Measurements from ENCODE around the gene DERL2.
A peak's percentile ranks its signal among the peaks of the same experiment; 100 is the strongest.

Gene DERL2

DNA sequence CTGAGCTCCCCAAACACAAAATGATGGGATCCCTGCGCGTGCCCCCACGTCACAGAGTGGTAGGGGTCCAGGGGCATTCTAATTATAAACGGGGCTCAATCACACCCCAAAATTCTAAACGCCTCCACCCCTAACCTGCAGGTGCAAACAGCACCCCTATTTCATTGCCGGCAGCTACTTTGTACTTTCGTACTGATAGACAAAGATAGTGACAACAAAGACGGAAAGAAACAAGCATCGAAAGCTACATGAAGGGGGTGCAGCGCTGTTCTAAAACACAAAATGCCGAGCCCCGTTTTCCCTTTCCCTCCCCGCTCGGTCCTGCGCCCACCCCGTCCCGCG, 14.2 kb upstream of the DERL2 start:
- no peaks in the 10 kb centered on the region for H3K9me3 ChIP-seq (ENCODE audit: control insufficient read depth, low read depth, low read length)
- H3K4me1 ChIP-seq (ENCODE audit: control insufficient read depth, low read depth, low read length), result peaks cover 11% of the 10 kb centered on the region
- peak overlapping the region; percentile 79 for H3K4me3 ChIP-seq (ENCODE audit: low read length)
- no peak overlapping the region for H3K27ac ChIP-seq (ENCODE audit: low read length)
- no peaks in the 10 kb centered on the region for H3K36me3 ChIP-seq (ENCODE audit: control insufficient read depth, low read depth, low read length)
- peak overlapping the region; percentile 36 for H3K9ac ChIP-seq (ENCODE audit: low read length)
- peaks cover 32% of the 10 kb centered on the region for H3K27me3 ChIP-seq (ENCODE audit: control insufficient read depth, insufficient read depth, low read length)

DNA sequence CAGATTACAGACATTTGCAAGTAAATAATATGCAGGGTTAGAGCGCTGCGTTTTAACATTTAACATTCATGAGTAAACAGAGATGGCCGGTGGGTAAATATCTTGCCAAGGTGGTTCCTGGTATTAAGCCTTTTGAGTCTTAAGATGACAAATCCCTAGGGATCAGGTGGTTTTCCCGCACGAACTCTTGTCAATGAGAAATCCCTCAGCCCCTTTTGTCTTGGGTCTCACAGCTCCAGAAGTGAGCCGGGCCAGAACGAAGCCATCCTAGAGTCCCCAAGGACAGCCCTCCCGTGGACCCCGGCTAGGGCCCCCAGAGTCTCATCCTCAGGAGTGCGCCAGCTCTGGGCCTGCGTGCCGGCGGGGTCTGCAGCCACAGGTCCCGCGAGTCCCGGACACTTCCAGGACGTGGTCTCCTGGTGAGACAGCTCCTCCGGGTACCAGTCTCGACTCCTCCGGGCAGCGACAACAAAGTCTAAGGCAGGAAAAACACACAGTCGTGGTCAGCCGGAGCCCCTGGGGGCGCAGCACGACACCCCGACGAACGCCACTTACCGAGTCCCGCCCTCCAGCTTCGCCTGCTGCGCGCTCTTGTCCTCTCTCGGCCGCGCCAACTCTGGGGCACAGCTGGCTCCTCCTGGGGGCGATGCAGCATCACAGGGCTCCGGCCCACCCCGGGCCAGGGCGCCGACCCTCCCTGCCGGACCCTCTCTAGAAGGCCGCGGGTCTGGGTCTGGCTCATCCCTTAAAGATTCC, 13.7 kb upstream of the DERL2 start:
- Histone ChIP-seq H3K36me3 (ENCODE audit: control insufficient read depth, low read depth, low read length) (no peaks in the 10 kb centered on the region), H3K27ac (ENCODE audit: low read length) (no peak overlapping the region), H3K4me3 (ENCODE audit: low read length) (peak overlapping the region; percentile 79), H3K9ac (ENCODE audit: low read length) (peak overlapping the region; percentile 36), H3K4me1 (ENCODE audit: control insufficient read depth, low read depth, low read length) (peaks cover 11% of the 10 kb centered on the region), H3K9me3 (ENCODE audit: control insufficient read depth, low read depth, low read length) (no peaks in the 10 kb centered on the region), H3K27me3 (ENCODE audit: control insufficient read depth, insufficient read depth, low read length) (peaks cover 32% of the 10 kb centered on the region)

DNA sequence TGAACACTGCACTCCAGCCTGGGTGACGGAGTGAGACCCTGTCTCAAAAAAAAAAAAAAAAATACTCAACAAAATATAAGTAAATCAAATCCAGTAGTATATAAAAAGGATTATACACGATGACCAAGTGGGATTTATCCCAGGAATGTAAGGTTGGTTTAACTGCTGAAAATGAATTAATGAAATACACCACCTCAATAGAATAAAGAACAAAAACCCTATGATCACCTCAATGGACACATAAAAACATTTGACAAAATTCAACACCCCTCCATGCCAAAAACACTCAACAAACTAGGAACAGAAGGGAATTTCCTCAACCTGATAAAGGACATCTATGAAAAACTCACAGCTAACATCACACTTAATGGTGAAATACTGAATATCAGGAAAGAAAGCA, 7.0 kb upstream of the DERL2 start:
- Histone ChIP-seq H3K27ac (ENCODE audit: low read length) (no peak overlapping the region), H3K4me3 (ENCODE audit: low read length) (no peak overlapping the region), H3K4me1 (ENCODE audit: control insufficient read depth, low read depth, low read length) (no peaks in the 10 kb centered on the region), H3K27me3 (ENCODE audit: control insufficient read depth, insufficient read depth, low read length) (peaks cover 5% of the 10 kb centered on the region), H3K9ac (ENCODE audit: low read length) (no peak overlapping the region), H3K36me3 (ENCODE audit: control insufficient read depth, low read depth, low read length) (peaks cover 29% of the 10 kb centered on the region), H3K9me3 (ENCODE audit: control insufficient read depth, low read depth, low read length) (no peaks in the 10 kb centered on the region)

DNA sequence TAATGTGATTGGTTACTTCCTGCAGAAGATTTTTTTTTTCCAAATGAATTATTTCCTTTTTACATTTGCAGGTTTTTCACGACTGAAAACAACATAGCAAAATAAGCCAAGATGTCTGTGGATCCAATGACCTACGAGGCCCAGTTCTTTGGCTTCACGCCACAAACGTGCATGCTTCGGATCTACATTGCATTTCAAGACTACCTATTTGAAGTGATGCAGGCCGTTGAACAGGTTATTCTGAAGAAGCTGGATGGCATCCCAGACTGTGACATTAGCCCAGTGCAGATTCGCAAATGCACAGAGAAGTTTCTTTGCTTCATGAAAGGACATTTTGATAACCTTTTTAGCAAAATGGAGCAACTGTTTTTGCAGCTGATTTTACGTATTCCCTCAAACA, 2.8 kb upstream of the DERL2 start:
- Histone ChIP-seq H3K4me3 (ENCODE audit: low read length) (no peak overlapping the region), H3K27me3 (ENCODE audit: control insufficient read depth, insufficient read depth, low read length) (no peaks in the 10 kb centered on the region), H3K9me3 (ENCODE audit: control insufficient read depth, low read depth, low read length) (no peaks in the 10 kb centered on the region), H3K9ac (ENCODE audit: low read length) (no peak overlapping the region), H3K27ac (ENCODE audit: low read length) (no peak overlapping the region), H3K4me1 (ENCODE audit: control insufficient read depth, low read depth, low read length) (peaks cover 5% of the 10 kb centered on the region), H3K36me3 (ENCODE audit: control insufficient read depth, low read depth, low read length) (peaks cover 40% of the 10 kb centered on the region)

DNA sequence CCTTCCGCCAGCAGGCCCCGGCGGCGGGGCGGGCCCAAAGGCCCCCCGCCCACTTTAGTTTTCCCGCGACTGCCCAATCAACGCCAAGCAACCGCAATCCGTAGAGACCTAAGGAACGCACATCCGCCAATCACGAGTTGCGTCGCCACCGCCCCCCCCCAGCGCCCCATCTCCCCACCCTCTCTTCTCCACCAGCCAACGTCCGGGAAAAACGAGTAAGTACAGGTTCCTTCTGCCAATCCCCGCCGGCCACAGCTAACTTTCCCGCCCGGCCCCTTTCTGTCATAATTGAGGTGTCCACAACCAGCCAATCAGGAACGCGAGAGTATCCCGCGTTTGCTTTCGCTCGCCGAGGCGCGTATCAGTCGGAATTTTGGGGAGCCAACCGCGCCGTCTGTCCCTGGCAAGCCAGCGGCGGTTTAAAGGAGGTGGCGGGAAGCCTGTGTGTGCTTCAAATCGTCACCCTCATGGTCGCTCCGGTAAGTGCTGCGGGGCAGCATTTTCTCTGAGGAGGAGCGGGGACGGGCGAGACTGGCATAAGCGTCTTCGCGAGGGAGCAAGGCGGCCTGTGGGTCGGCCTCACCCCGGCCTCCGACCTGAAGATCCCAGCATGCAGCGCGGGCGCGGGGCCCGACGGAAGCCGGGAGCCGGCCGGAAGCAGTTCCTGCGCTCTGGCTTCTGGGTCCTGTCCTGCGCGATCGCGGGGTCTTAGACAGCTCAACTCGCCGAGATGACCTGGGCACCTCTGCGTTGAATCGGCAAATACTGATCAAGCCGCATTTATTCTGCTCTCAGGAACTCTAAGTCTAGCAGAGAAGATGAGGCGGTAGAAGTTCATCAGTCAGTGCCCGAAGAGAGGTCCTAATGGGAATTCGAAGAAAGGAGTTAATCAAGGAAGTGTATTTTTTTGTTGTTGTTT, 487 bp upstream of the DERL2 start, which contains the start of gene MIS12:
Gene MIS12 (plus strand): TSS at position 361 of the 919 bp plus-strand sequence. CDS start 2,297 bp downstream, outside the sequence.
- Histone ChIP-seq H3K36me3 (ENCODE audit: control insufficient read depth, low read depth, low read length) (peaks cover 61% of the 10 kb centered on the region), H3K4me3 (ENCODE audit: low read length) (peak within 1 kb of the TSS; percentile 97)

GRCh38 chr17:5481451-5481850, 4.5 kb downstream of the DERL2 start:
- peaks cover 79% of the 10 kb centered on the region for H3K36me3 ChIP-seq (ENCODE audit: control insufficient read depth, low read depth, low read length)
- H3K9me3 ChIP-seq (ENCODE audit: control insufficient read depth, low read depth, low read length), result no peaks in the 10 kb centered on the region
- no peak overlapping the region for H3K27ac ChIP-seq (ENCODE audit: low read length)
- H3K4me1 ChIP-seq (ENCODE audit: control insufficient read depth, low read depth, low read length), result peaks cover 5% of the 10 kb centered on the region
- H3K4me3 ChIP-seq (ENCODE audit: low read length), result no peak overlapping the region
- H3K9ac ChIP-seq (ENCODE audit: low read length), result no peak overlapping the region
- H3K27me3 ChIP-seq (ENCODE audit: control insufficient read depth, insufficient read depth, low read length), result no peaks in the 10 kb centered on the region

More for the DNA sequence above, 487 bp upstream of the DERL2 start, which contains the start of gene MIS12:
- H3K9me3 ChIP-seq (ENCODE audit: control insufficient read depth, low read depth, low read length), result no peaks in the 10 kb centered on the region
- peak within 1 kb of the TSS; percentile 99 for H3K9ac ChIP-seq (ENCODE audit: low read length)
- H3K4me1 ChIP-seq (ENCODE audit: control insufficient read depth, low read depth, low read length), result peaks cover 5% of the 10 kb centered on the region
- H3K27ac ChIP-seq (ENCODE audit: low read length), result peak within 1 kb of the TSS; percentile 95
- no peaks in the 10 kb centered on the region for H3K27me3 ChIP-seq (ENCODE audit: control insufficient read depth, insufficient read depth, low read length)

DNA sequence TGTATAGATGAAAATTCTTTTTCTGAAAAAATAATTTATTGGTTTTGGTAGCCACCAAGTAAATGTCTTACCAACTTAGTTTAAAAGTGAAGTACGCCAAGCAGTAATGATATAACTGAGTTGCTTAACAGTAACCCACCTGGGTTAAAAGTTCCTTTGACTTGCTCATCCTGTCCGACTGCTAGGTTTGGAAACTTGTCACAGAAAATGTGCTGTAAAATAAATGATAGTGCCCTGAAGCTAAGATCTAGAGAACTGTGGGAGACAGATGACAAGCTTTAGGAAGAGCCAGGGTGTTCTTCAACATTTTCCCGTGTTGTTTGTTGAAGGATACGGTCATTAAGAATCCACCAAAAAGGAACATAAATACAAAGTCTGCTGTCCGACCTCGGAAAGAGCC, 5.0 kb downstream of the DERL2 start:
- peaks cover 81% of the 10 kb centered on the region for H3K36me3 ChIP-seq (ENCODE audit: control insufficient read depth, low read depth, low read length)
- H3K4me3 ChIP-seq (ENCODE audit: low read length), result no peak overlapping the region
- H3K27ac ChIP-seq (ENCODE audit: low read length), result no peak overlapping the region
- H3K4me1 ChIP-seq (ENCODE audit: control insufficient read depth, low read depth, low read length), result peaks cover 5% of the 10 kb centered on the region
- H3K9me3 ChIP-seq (ENCODE audit: control insufficient read depth, low read depth, low read length), result no peaks in the 10 kb centered on the region
- H3K9ac ChIP-seq (ENCODE audit: low read length), result no peak overlapping the region
- H3K27me3 ChIP-seq (ENCODE audit: control insufficient read depth, insufficient read depth, low read length), result no peaks in the 10 kb centered on the region

DNA sequence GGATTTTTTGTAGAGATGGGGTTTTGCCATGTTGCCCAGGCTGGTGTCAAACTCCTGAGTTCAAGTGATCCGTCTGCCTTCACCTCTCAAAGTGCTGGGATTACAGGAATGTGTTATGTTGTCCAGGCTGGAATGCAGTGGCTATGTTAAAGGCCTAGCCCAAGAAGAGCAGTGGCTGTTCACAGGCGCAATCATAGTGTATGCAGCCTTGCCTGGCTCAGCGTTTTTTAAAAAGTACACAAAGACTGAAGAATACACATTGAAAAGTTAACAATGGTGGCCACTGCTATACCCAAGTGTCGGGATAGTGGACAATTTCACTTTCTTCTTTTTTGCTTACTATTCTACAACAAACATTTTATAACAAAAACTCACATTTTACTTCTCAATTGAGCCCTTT, 7.0 kb downstream of the DERL2 start:
- Histone ChIP-seq H3K27me3 (ENCODE audit: control insufficient read depth, insufficient read depth, low read length) (no peaks in the 10 kb centered on the region), H3K9ac (ENCODE audit: low read length) (no peak overlapping the region), H3K9me3 (ENCODE audit: control insufficient read depth, low read depth, low read length) (no peaks in the 10 kb centered on the region), H3K4me3 (ENCODE audit: low read length) (no peak overlapping the region), H3K4me1 (ENCODE audit: control insufficient read depth, low read depth, low read length) (no peaks in the 10 kb centered on the region), H3K36me3 (ENCODE audit: control insufficient read depth, low read depth, low read length) (peaks cover 87% of the 10 kb centered on the region), H3K27ac (ENCODE audit: low read length) (no peak overlapping the region)

DNA sequence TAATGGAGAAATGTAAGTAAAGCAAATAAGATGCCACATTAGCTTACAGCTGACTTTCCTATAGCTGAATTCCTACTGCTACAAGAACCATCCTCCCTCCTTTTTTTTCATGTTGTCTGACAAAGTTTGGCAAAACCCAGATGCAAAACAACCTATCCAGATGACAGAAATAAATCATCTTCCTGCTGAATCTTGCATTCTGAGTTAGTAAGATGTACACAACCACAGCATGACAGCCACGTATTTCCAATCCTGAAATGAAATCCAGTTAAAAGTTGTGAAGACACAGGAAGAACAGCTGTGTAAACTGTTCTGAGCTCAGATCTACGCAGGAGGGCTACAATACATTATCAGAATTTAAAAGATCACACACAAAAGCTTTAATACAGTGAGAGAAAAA, 12.1 kb downstream of the DERL2 start:
- H3K27me3 ChIP-seq (ENCODE audit: control insufficient read depth, insufficient read depth, low read length), result no peaks in the 10 kb centered on the region
- no peak overlapping the region for H3K4me3 ChIP-seq (ENCODE audit: low read length)
- no peaks in the 10 kb centered on the region for H3K4me1 ChIP-seq (ENCODE audit: control insufficient read depth, low read depth, low read length)
- no peak overlapping the region for H3K27ac ChIP-seq (ENCODE audit: low read length)
- H3K36me3 ChIP-seq (ENCODE audit: control insufficient read depth, low read depth, low read length), result peaks cover 51% of the 10 kb centered on the region
- H3K9me3 ChIP-seq (ENCODE audit: control insufficient read depth, low read depth, low read length), result no peaks in the 10 kb centered on the region
- H3K9ac ChIP-seq (ENCODE audit: low read length), result no peak overlapping the region

DNA sequence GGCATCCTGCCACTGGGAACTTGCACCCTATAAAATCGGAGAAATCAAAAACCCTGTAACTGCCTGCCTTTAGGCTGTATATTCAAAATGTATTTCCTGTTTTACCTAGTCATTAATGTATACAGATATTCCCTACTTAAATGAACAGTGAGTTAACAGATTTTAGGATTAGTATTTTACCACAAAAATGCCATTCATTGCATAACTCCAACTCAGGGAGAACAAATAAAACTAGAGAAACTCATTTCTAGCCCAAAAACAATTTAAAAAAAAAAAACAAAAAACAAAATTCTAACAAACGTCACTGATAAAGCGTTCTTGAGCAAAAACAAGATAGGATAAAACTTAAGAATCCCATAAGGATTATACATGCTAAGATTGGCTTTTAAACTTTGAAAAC, 13.5 kb downstream of the DERL2 start:
- H3K4me3 ChIP-seq (ENCODE audit: low read length), result no peak overlapping the region
- no peaks in the 10 kb centered on the region for H3K27me3 ChIP-seq (ENCODE audit: control insufficient read depth, insufficient read depth, low read length)
- H3K4me1 ChIP-seq (ENCODE audit: control insufficient read depth, low read depth, low read length), result no peaks in the 10 kb centered on the region
- no peak overlapping the region for H3K9ac ChIP-seq (ENCODE audit: low read length)
- no peak overlapping the region for H3K27ac ChIP-seq (ENCODE audit: low read length)
- peaks cover 38% of the 10 kb centered on the region for H3K36me3 ChIP-seq (ENCODE audit: control insufficient read depth, low read depth, low read length)
- no peaks in the 10 kb centered on the region for H3K9me3 ChIP-seq (ENCODE audit: control insufficient read depth, low read depth, low read length)

- Histone ChIP-seq H3K4me3 (ENCODE audit: low read length) (peak overlapping the region; percentile 77), H3K36me3 (ENCODE audit: control insufficient read depth, low read depth, low read length) (peaks cover 12% of the 10 kb centered on the region), H3K27me3 (ENCODE audit: control insufficient read depth, insufficient read depth, low read length) (no peaks in the 10 kb centered on the region), H3K27ac (ENCODE audit: low read length) (no peak overlapping the region), H3K4me1 (ENCODE audit: control insufficient read depth, low read depth, low read length) (peaks cover 10% of the 10 kb centered on the region), H3K9me3 (ENCODE audit: control insufficient read depth, low read depth, low read length) (no peaks in the 10 kb centered on the region), H3K9ac (ENCODE audit: low read length) (peak overlapping the region; percentile 84)
Observed at GRCh38 chr17:5468075-5468473, 17.9 kb downstream of the DERL2 start.
